Caco-2 (cell line): ENCODE data around the gene CLIP2. TPM values are rescaled to one million over a fixed set of nuclear protein-coding genes. Genes with fewer than 3 reads are reported as not detected.

Experiments
- BruUV-seq: library from RNA; stranded (reverse); fragments of 400-500 nt; replicated peaks from 2 replicates; lab custom pipeline; 2021; lab: Mats Ljungman, UMichigan
- CTCF ChIA-PET: fragments of 300-600 bp; sonication (Branson Sonifier 250); formaldehyde crosslinking; loops from one replicate; lab custom pipeline; 2022; ENCODE audit warnings: antibody characterized with exemption; lab: Charles Lee
- POLR2A ChIA-PET: fragments of 300-600 bp; sonication (Branson Sonifier 250); formaldehyde crosslinking; loops from one replicate; lab custom pipeline; 2022; ENCODE audit warnings: antibody characterized with exemption; lab: Charles Lee
- DNase-seq, 2 experiments: peaks; one replicate each; pipeline versions ENCODE4 v3.0.0 to v3.0.0-alpha.2; 2020 to 2022
- H3K27me3 ChIP-seq: replicated peaks from 2 replicates; pipeline ENCODE4 v1.6.0; 2011; ENCODE audit warnings: low read length; ENCODE audit not compliant: control insufficient read depth, insufficient read depth
- H3K36me3 ChIP-seq: 2 replicates; pipeline ENCODE4 v1.5.1; 2011; ENCODE audit warnings: low read length; ENCODE audit not compliant: control insufficient read depth, insufficient read depth
- H3K4me1 ChIP-seq: fragments of 250-450 bp; sonication (Bioruptor Pico); 2 replicates; pipeline ENCODE4 v1.5.1; 2020; ENCODE audit warnings: mild to moderate bottlenecking
- H3K4me3 ChIP-seq: 2 replicates; pipeline ENCODE4 v1.5.1; 2011; ENCODE audit warnings: low read depth, mild to moderate bottlenecking, control low read depth, low read length
- H3K9me3 ChIP-seq: fragments of 250-450 bp; sonication (Bioruptor Pico); 2 replicates; pipeline ENCODE4 v1.5.1; 2020; ENCODE audit warnings: mild to moderate bottlenecking, moderate library complexity
- H3K27ac Mint-ChIP-seq: one replicate; pipeline ENCODE4 v1.8.0; 2022; ENCODE audit warnings: mixed read lengths; ENCODE audit not compliant: unreplicated experiment
- H3K27me3 Mint-ChIP-seq: one replicate; pipeline ENCODE4 v1.8.0; 2022; ENCODE audit warnings: mixed read lengths; ENCODE audit not compliant: insufficient read depth, unreplicated experiment
- H3K36me3 Mint-ChIP-seq: one replicate; pipeline ENCODE4 v1.8.0; 2022; ENCODE audit warnings: mild to moderate bottlenecking, mixed read lengths; ENCODE audit not compliant: insufficient read depth, unreplicated experiment
- H3K4me1 Mint-ChIP-seq: one replicate; pipeline ENCODE4 v1.8.0; 2022; ENCODE audit warnings: low read depth, mixed read lengths; ENCODE audit not compliant: unreplicated experiment
- H3K4me3 Mint-ChIP-seq: one replicate; pipeline ENCODE4 v1.8.0; 2022; ENCODE audit warnings: mild to moderate bottlenecking, moderate library complexity, mixed read lengths; ENCODE audit not compliant: unreplicated experiment
- H3K9me3 Mint-ChIP-seq: one replicate; pipeline ENCODE4 v1.8.0; 2022; ENCODE audit warnings: mixed read lengths; ENCODE audit not compliant: unreplicated experiment
- intact Hi-C: fragments of 100-400 bp; cut with micrococcal nuclease; formaldehyde crosslinking; loops from one replicate; pipeline ENCODE4 v1.10.0; 2022; ENCODE audit not compliant: unreplicated experiment
- total RNA-seq: library from RNA; stranded (reverse); gene quantifications from 2 replicates; pipeline ENCODE4 v1.2.3, GENCODE V29; 2022
- TF ChIP-seq, protein P1 (sequence below), 2 experiments: fragments of 200-600 bp in 1 of 2; IDR thresholded peaks; 1 replicate in 1 of 2; 2 replicates in 1 of 2; pipeline versions ENCODE4 v1.5.1 to v1.8.0; 2011 to 2022; ENCODE audit warnings: antibody characterized with exemption in 1 of 2, control low read depth in 1 of 2, inconsistent platforms in 1 of 2, low read depth in 1 of 2, low read length in 1 of 2, mild to moderate bottlenecking in 1 of 2, moderate library complexity in 1 of 2; ENCODE audit not compliant: insufficient read depth in 1 of 2, severe bottlenecking in 1 of 2, unreplicated experiment in 1 of 2

Gene CLIP2
- total RNA-seq, 1 experiment from 2014 or later, result 19.5 TPM

DNA sequence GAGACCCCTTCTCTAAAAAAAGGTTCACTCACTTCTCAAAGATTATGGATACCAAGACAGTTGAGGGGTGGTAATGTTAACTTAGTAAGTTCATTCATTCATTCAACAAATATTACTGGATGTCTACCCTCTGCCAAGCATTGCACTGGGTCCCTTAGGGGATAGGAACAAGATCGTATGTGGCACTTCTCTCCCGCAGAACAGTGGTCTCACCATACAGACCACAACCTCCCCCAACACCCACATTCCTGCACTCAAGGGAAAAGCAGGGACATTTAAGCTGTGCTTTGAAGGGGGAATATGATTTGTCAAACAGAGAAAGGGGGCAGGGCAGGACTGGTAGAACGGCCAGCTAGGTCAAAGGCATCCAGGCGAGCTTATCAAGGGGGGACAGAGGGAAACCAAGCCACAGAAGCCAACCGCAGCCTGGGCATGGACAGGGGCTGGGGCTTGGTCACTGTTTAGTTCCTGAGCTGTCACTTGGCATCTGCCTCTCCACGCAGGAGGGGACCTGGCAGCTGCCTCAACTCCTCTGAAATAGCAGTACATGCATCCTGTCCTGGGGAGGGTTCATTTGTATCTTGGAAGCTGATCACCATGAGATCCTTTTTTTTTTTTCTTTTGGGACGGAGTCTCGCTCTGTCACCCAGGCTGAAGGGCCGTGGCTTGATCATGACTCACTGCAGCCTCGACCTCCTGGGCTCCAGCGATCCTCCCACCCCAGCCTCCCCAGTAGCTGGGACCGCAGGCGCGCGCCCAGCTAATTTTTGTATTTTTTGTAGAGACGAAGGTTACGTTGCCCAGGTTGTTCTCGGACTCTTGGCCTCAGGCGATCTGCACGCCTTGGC is 949 bp upstream of the CLIP2 start:
- H3K9me3 ChIP-seq, result no peaks in the 10 kb centered on the region
- H3K9me3 Mint-ChIP-seq, result no peaks in the 10 kb centered on the region
- TF ChIP-seq, protein P1, sequence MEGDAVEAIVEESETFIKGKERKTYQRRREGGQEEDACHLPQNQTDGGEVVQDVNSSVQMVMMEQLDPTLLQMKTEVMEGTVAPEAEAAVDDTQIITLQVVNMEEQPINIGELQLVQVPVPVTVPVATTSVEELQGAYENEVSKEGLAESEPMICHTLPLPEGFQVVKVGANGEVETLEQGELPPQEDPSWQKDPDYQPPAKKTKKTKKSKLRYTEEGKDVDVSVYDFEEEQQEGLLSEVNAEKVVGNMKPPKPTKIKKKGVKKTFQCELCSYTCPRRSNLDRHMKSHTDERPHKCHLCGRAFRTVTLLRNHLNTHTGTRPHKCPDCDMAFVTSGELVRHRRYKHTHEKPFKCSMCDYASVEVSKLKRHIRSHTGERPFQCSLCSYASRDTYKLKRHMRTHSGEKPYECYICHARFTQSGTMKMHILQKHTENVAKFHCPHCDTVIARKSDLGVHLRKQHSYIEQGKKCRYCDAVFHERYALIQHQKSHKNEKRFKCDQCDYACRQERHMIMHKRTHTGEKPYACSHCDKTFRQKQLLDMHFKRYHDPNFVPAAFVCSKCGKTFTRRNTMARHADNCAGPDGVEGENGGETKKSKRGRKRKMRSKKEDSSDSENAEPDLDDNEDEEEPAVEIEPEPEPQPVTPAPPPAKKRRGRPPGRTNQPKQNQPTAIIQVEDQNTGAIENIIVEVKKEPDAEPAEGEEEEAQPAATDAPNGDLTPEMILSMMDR (IDR thresholded peaks at IDR 0.05; ENCODE audit: insufficient read depth in 1 of 2, low read depth in 1 of 2, low read length in 1 of 2, severe bottlenecking in 1 of 2, unreplicated experiment in 1 of 2), result no peak
- peaks cover 17% of the 10 kb centered on the region for H3K4me1 Mint-ChIP-seq
- H3K36me3 Mint-ChIP-seq, result peaks cover 13% of the 10 kb centered on the region
- H3K4me3 ChIP-seq, result peak overlapping the region; percentile 41
- H3K36me3 ChIP-seq, result no peaks in the 10 kb centered on the region
- DNase-seq, result no peak
- CTCF ChIA-PET, result interaction anchor here (0.9 to 1.8 kb wide), 3 partner anchors 9 to 82 kb away, joined by 3 to 4 read pairs (median 4); no protein-coding TSS in a partner anchor
- intact Hi-C loops, result no loop called here
- BruUV-seq, result no TSS peak
- H3K4me1 ChIP-seq, result peaks cover 50% of the 10 kb centered on the region
- H3K27ac Mint-ChIP-seq, result peak overlapping the region; percentile 38
- no peaks in the 10 kb centered on the region for H3K27me3 ChIP-seq
- peak overlapping the region; percentile 71 for H3K4me3 Mint-ChIP-seq
- POLR2A ChIA-PET, result no interaction called here
- no peaks in the 10 kb centered on the region for H3K27me3 Mint-ChIP-seq

DNA sequence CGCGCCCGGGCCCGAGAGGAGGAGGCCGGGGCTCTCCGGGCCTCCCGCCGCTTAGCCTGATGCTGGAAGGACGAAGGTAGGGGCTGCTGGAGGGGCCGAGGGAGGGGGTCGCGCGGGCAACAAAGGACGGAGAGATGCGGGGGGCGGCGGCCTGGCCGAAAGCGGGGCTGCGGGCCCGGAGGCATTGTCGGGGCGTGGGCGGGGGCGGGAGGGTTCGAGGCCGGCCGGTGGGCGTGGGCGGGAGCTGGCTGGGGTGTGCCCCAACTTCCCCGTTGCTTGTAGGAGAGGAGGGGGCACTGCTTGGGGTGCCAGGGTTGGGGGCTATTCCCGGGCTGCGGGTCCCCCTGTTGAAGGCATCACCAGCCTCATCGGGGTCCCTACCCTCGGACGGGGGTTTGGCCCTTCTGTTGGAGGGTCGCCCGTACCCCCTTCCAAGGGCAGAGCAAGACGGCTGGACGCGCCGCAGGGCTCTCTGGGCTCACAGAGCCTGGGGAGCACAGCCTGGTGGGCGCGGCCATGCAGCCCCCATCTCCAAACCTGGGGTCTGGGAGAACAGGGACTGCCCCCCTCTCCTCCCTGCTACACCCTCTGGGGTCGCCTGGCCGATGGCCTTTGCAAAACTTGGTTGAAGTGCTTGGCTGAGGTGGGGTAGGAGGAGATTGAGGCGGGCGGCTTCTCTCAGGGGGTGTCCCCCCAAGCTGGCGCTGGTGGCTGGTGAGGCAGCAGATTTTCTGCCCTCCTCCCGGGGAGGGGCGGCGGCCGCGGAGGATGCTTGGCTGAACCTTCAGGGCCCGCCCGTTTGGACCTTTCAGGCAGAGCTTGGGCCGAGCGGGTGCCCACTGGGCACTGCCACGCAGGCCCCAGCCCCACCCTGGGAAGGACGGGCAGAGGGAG is 699 bp downstream of the CLIP2 start:
- Mint-ChIP-seq H3K9me3 (no peaks in the 10 kb centered on the region), H3K4me3 (peak overlapping the region; percentile 71), H3K36me3 (peaks cover 19% of the 10 kb centered on the region), H3K27me3 (no peaks in the 10 kb centered on the region), H3K4me1 (peaks cover 28% of the 10 kb centered on the region), H3K27ac (no peak overlapping the region)
- Histone ChIP-seq H3K4me3 (peak overlapping the region; percentile 76), H3K27me3 (no peaks in the 10 kb centered on the region), H3K4me1 (peaks cover 54% of the 10 kb centered on the region), H3K36me3 (no peaks in the 10 kb centered on the region), H3K9me3 (no peaks in the 10 kb centered on the region)
- TF ChIP-seq, protein P1 (IDR thresholded peaks at IDR 0.05; ENCODE audit: insufficient read depth in 1 of 2, low read depth in 1 of 2, low read length in 1 of 2, severe bottlenecking in 1 of 2, unreplicated experiment in 1 of 2), result no peak
- intact Hi-C loops, result loop anchor here (1.0 to 5.0 kb wide), 3 partner anchors 11 to 77 kb away; no protein-coding TSS in a partner anchor
- ChIA-PET CTCF (interaction anchor here (1.8 kb wide), 1 partner anchor 84 kb away, joined by 4 read pairs; no protein-coding TSS in a partner anchor), POLR2A (interaction anchor here (0.6 to 0.9 kb wide), 2 partner anchors 10 to 520 kb away, joined by 3 to 4 read pairs; partner anchors contain the start of gene CLDN3)
- DNase-seq, result no peak
- no TSS peak for BruUV-seq

DNA sequence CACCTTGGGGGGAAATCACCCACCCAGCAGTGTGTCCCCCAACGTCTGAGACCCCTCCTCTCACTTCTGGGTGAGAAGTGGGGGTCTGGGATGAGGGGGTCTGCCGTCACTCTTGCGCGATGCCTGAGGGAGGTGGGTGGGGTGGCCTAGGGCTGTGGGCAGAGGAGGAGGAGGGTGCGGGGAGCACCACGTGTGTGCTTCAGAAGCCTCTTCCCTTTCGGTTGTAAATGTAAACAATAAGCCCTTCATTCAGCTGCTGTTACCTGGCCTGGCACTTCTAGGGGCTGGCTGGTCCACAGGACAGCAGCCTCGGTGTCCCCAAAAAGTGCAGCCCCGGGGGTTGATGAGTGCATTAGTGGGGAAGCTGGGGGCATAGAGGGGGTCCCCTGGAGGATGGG is 1.3 kb downstream of the CLIP2 start:
- CTCF ChIA-PET, result interaction anchor here (0.6 kb wide), 1 partner anchor 119 kb away, joined by 5 read pairs; no protein-coding TSS in a partner anchor
- Mint-ChIP-seq H3K4me1 (peaks cover 28% of the 10 kb centered on the region), H3K4me3 (peak overlapping the region; percentile 71), H3K27ac (peak overlapping the region; percentile 93), H3K9me3 (no peaks in the 10 kb centered on the region), H3K36me3 (peaks cover 19% of the 10 kb centered on the region), H3K27me3 (no peaks in the 10 kb centered on the region)
- Histone ChIP-seq H3K36me3 (no peaks in the 10 kb centered on the region; the same call in 1 of the 2 replicates), H3K4me1 (peaks cover 49% of the 10 kb centered on the region), H3K9me3 (no peaks in the 10 kb centered on the region), H3K27me3 (no peaks in the 10 kb centered on the region), H3K4me3 (peak overlapping the region; percentile 76)
- TF ChIP-seq, protein P1 (IDR thresholded peaks at IDR 0.05; ENCODE audit: insufficient read depth in 1 of 2, low read depth in 1 of 2, low read length in 1 of 2, severe bottlenecking in 1 of 2, unreplicated experiment in 1 of 2), result no peak
- DNase-seq, result no peak
- POLR2A ChIA-PET, result interaction anchor here (0.9 kb wide), 1 partner anchor 11 kb away, joined by 4 read pairs; no protein-coding TSS in a partner anchor
- intact Hi-C loops, result loop anchor here (5.0 kb wide), 1 partner anchor 77 kb away; no protein-coding TSS in a partner anchor
- BruUV-seq, result no TSS peak
